Activated CD4-positive, alpha-beta T cell treated with anti-CD3 and anti-CD28 coated beads, Interleukin-2, amount 10 ng/mL, durations not matched to agents 7 days and 5 days (primary cell): ENCODE data around the gene NCF4. TPM values are rescaled to one million over a fixed set of nuclear protein-coding genes. Genes with fewer than 3 reads are reported as not detected.

Source experiments
- CTCF ChIA-PET: fragments of 350-600 bp; sonication (Branson Sonifier 250); formaldehyde crosslinking; loops from one replicate; lab custom pipeline; 2021; ENCODE audit warnings: antibody characterized with exemption; lab: Charles Lee
- POLR2A ChIA-PET: fragments of 350-600 bp; sonication (Branson Sonifier 250); formaldehyde crosslinking; loops from one replicate; lab custom pipeline; 2021; ENCODE audit warnings: antibody characterized with exemption; lab: Charles Lee
- DNase-seq: peaks from one replicate; pipeline ENCODE4 v3.0.0-alpha.2; 2020
- H3K27ac Mint-ChIP-seq: one replicate; pipeline ENCODE4 v1.8.0; 2021; ENCODE audit warnings: mild to moderate bottlenecking, moderate library complexity, mixed read lengths
- H3K27me3 Mint-ChIP-seq: one replicate; pipeline ENCODE4 v1.8.0; 2021; ENCODE audit warnings: mixed read lengths
- H3K36me3 Mint-ChIP-seq: one replicate; pipeline ENCODE4 v1.8.0; 2021; ENCODE audit warnings: low read depth, mixed read lengths
- H3K4me1 Mint-ChIP-seq: one replicate; pipeline ENCODE4 v1.8.0; 2021; ENCODE audit warnings: mixed read lengths
- H3K4me3 Mint-ChIP-seq: one replicate; pipeline ENCODE4 v1.8.0; 2021; ENCODE audit warnings: mild to moderate bottlenecking, moderate library complexity, mixed read lengths
- H3K9me3 Mint-ChIP-seq: one replicate; pipeline ENCODE4 v1.8.0; 2021; ENCODE audit warnings: mixed read lengths
- total RNA-seq, 2 experiments: library from RNA; stranded (reverse); gene quantifications; one replicate each; pipeline ENCODE4 v1.2.3, GENCODE V29; 2021

NCF4 gene
- total RNA-seq, 2 experiments from 2014 or later, result 22.7 to 23.3 TPM

- Mint-ChIP-seq H3K9me3 (no peaks in the 10 kb centered on the region), H3K4me1 (peaks cover 41% of the 10 kb centered on the region)
- POLR2A ChIA-PET, result no interaction called here
These were observed 377 bp upstream of the NCF4 start for GRCh38 chr22:36860438-36860820.

GRCh38 chr22:36862251-36863242, 1.7 kb downstream of the NCF4 start:
- no peaks in the 10 kb centered on the region for H3K9me3 Mint-ChIP-seq
- H3K4me3 Mint-ChIP-seq, result peak overlapping the region; percentile 66
- peak overlapping the region; percentile 96 for H3K27ac Mint-ChIP-seq
- H3K27me3 Mint-ChIP-seq, result peaks cover 2% of the 10 kb centered on the region
- DNase-seq, result no peak
- ChIA-PET CTCF (interaction anchor here (1.2 to 2.6 kb wide), 5 partner anchors 7 to 39 kb away, joined by 3 to 9 read pairs (median 4); no protein-coding TSS in a partner anchor), POLR2A (no interaction called here)
- H3K4me1 Mint-ChIP-seq, result peaks cover 36% of the 10 kb centered on the region
- peaks cover 17% of the 10 kb centered on the region for H3K36me3 Mint-ChIP-seq

More at GRCh38 chr22:36860438-36860820, 377 bp upstream of the NCF4 start:
- CTCF ChIA-PET, result interaction anchor here (0.8 to 2.6 kb wide), 11 partner anchors 9 to 339 kb away, joined by 3 to 10 read pairs (median 5); no protein-coding TSS in a partner anchor
- H3K4me3 Mint-ChIP-seq, result peak overlapping the region; percentile 66
- peaks cover 7% of the 10 kb centered on the region for H3K27me3 Mint-ChIP-seq
- DNase-seq, result no peak
- H3K27ac Mint-ChIP-seq, result peak overlapping the region; percentile 96
- H3K36me3 Mint-ChIP-seq, result peaks cover 7% of the 10 kb centered on the region

GRCh38 chr22:36863281-36863680, 2.5 kb downstream of the NCF4 start:
- Mint-ChIP-seq H3K27ac (peak overlapping the region; percentile 17), H3K27me3 (no peaks in the 10 kb centered on the region), H3K4me3 (no peak overlapping the region), H3K4me1 (peaks cover 36% of the 10 kb centered on the region), H3K9me3 (no peaks in the 10 kb centered on the region), H3K36me3 (peaks cover 17% of the 10 kb centered on the region)
- ChIA-PET POLR2A (no interaction called here), CTCF (interaction anchor here (1.2 to 1.3 kb wide), 2 partner anchors 10 to 38 kb away, joined by 3 to 5 read pairs; no protein-coding TSS in a partner anchor)
- no peak for DNase-seq

GRCh38 chr22:36863979-36864378, 3.2 kb downstream of the NCF4 start:
- Mint-ChIP-seq H3K36me3 (peaks cover 17% of the 10 kb centered on the region), H3K27me3 (no peaks in the 10 kb centered on the region), H3K9me3 (no peaks in the 10 kb centered on the region), H3K27ac (no peak overlapping the region), H3K4me3 (no peak overlapping the region), H3K4me1 (peaks cover 33% of the 10 kb centered on the region)
- no peak for DNase-seq
- ChIA-PET CTCF (interaction anchor here (1.3 kb wide), 1 partner anchor 10 kb away, joined by 5 read pairs; no protein-coding TSS in a partner anchor), POLR2A (no interaction called here)

GRCh38 chr22:36864454-36865215, 3.8 kb downstream of the NCF4 start:
- ChIA-PET CTCF (interaction anchor here (1.2 to 5.3 kb wide), 3 partner anchors 8 to 11 kb away, joined by 3 to 47 read pairs (median 5); no protein-coding TSS in a partner anchor), POLR2A (no interaction called here)
- H3K27ac Mint-ChIP-seq, result no peak overlapping the region
- peaks cover 17% of the 10 kb centered on the region for H3K36me3 Mint-ChIP-seq
- H3K4me3 Mint-ChIP-seq, result no peak overlapping the region
- no peaks in the 10 kb centered on the region for H3K9me3 Mint-ChIP-seq
- H3K27me3 Mint-ChIP-seq, result no peaks in the 10 kb centered on the region
- DNase-seq, result no peak
- peaks cover 29% of the 10 kb centered on the region for H3K4me1 Mint-ChIP-seq

GRCh38 chr22:36865346-36865745, 4.5 kb downstream of the NCF4 start:
- Mint-ChIP-seq H3K27me3 (no peaks in the 10 kb centered on the region), H3K36me3 (peaks cover 17% of the 10 kb centered on the region), H3K4me1 (peaks cover 22% of the 10 kb centered on the region), H3K4me3 (no peak overlapping the region), H3K9me3 (no peaks in the 10 kb centered on the region), H3K27ac (no peak overlapping the region)
- ChIA-PET POLR2A (no interaction called here), CTCF (interaction anchor here (1.2 to 5.3 kb wide), 3 partner anchors 8 to 12 kb away, joined by 3 to 47 read pairs (median 7); no protein-coding TSS in a partner anchor)
- no peak for DNase-seq

- no peak for DNase-seq
- H3K4me1 Mint-ChIP-seq, result peaks cover 6% of the 10 kb centered on the region
- no peak overlapping the region for H3K27ac Mint-ChIP-seq
- peaks cover 21% of the 10 kb centered on the region for H3K36me3 Mint-ChIP-seq
- H3K4me3 Mint-ChIP-seq, result no peak overlapping the region
- ChIA-PET POLR2A (no interaction called here), CTCF (interaction anchor here (1.2 to 5.3 kb wide), 3 partner anchors 11 to 108 kb away, joined by 4 to 47 read pairs (median 4); no protein-coding TSS in a partner anchor)
- H3K27me3 Mint-ChIP-seq, result no peaks in the 10 kb centered on the region
- H3K9me3 Mint-ChIP-seq, result no peaks in the 10 kb centered on the region
These were observed 6.9 kb downstream of the NCF4 start for GRCh38 chr22:36867695-36868094.

GRCh38 chr22:36868546-36869181, 7.9 kb downstream of the NCF4 start:
- Mint-ChIP-seq H3K36me3 (peaks cover 27% of the 10 kb centered on the region), H3K27ac (no peak overlapping the region)
- POLR2A ChIA-PET, result no interaction called here

GRCh38 chr22:36870250-36870649, 9.4 kb downstream of the NCF4 start:
- Mint-ChIP-seq H3K4me1 (peaks cover 25% of the 10 kb centered on the region), H3K27me3 (no peaks in the 10 kb centered on the region), H3K36me3 (peaks cover 24% of the 10 kb centered on the region), H3K4me3 (no peak overlapping the region), H3K9me3 (no peaks in the 10 kb centered on the region), H3K27ac (no peak overlapping the region)
- DNase-seq, result no peak
- POLR2A ChIA-PET, result no interaction called here
- CTCF ChIA-PET, result interaction anchor here (1.4 to 5.3 kb wide), 4 partner anchors 9 to 14 kb away, joined by 4 to 47 read pairs (median 10); no protein-coding TSS in a partner anchor

More at GRCh38 chr22:36868546-36869181, 7.9 kb downstream of the NCF4 start:
- H3K4me1 Mint-ChIP-seq, result peaks cover 14% of the 10 kb centered on the region
- CTCF ChIA-PET, result interaction anchor here (1.7 to 5.3 kb wide), 2 partner anchors 11 to 12 kb away, joined by 4 to 47 read pairs; no protein-coding TSS in a partner anchor
- DNase-seq, result no peak
- H3K4me3 Mint-ChIP-seq, result no peak overlapping the region
- H3K27me3 Mint-ChIP-seq, result no peaks in the 10 kb centered on the region
- H3K9me3 Mint-ChIP-seq, result no peaks in the 10 kb centered on the region

GRCh38 chr22:36871669-36872081, 10.9 kb downstream of the NCF4 start:
- Mint-ChIP-seq H3K27ac (no peak overlapping the region), H3K27me3 (no peaks in the 10 kb centered on the region), H3K9me3 (no peaks in the 10 kb centered on the region), H3K36me3 (peaks cover 24% of the 10 kb centered on the region), H3K4me1 (peaks cover 25% of the 10 kb centered on the region), H3K4me3 (no peak overlapping the region)
- ChIA-PET CTCF (interaction anchor here (1.5 to 2.1 kb wide), 3 partner anchors 12 to 106 kb away, joined by 3 to 16 read pairs (median 5); no protein-coding TSS in a partner anchor), POLR2A (no interaction called here)
- no peak for DNase-seq

GRCh38 chr22:36872084-36872483, 11.3 kb downstream of the NCF4 start:
- POLR2A ChIA-PET, result no interaction called here
- H3K27ac Mint-ChIP-seq, result no peak overlapping the region

More at GRCh38 chr22:36872084-36872483, 11.3 kb downstream of the NCF4 start:
- no peak for DNase-seq
- CTCF ChIA-PET, result interaction anchor here (1.5 to 2.1 kb wide), 3 partner anchors 13 to 106 kb away, joined by 3 to 16 read pairs (median 5); no protein-coding TSS in a partner anchor
- H3K4me3 Mint-ChIP-seq, result peak overlapping the region; percentile 27
- peaks cover 24% of the 10 kb centered on the region for H3K36me3 Mint-ChIP-seq
- H3K27me3 Mint-ChIP-seq, result no peaks in the 10 kb centered on the region
- peaks cover 25% of the 10 kb centered on the region for H3K4me1 Mint-ChIP-seq
- H3K9me3 Mint-ChIP-seq, result no peaks in the 10 kb centered on the region
